Ovary (tissue), 9 donors: Measurements from ENCODE around the gene KLC1. TPM values are rescaled to one million over a fixed set of nuclear protein-coding genes. Genes with fewer than 3 reads are reported as not detected.

Experiments used
- DNase-seq, 5 donors: peaks; one replicate each; pipeline ENCODE4 v3.0.0-alpha.2; 2019 to 2020
- H3K27ac ChIP-seq, 2 donors: fragments of 200-600 bp; one replicate each; pipeline versions ENCODE4 v1.5.1 to v1.8.0; 2019 to 2022
- H3K27me3 ChIP-seq: fragments of 200-600 bp; one replicate; pipeline ENCODE4 v1.8.0; 2022
- H3K36me3 ChIP-seq: fragments of 200-600 bp; sonication (generic); one replicate; pipeline ENCODE4 v1.5.1; 2019
- H3K4me1 ChIP-seq: one replicate; pipeline ENCODE4 v1.8.1; 2013; ENCODE audit warnings: mild to moderate bottlenecking, moderate library complexity; ENCODE audit not compliant: insufficient read depth
- H3K4me3 ChIP-seq: fragments of 200-600 bp; sonication (generic); one replicate; pipeline ENCODE4 v1.5.1; 2017
- H3K9me3 ChIP-seq, 2 donors: fragments of 200-600 bp in 1 of 2; sonication (generic) in 1 of 2; one replicate each; pipeline versions ENCODE4 v1.5.1 to v1.8.1; 2013 to 2019; ENCODE audit warnings: mild to moderate bottlenecking in 1 of 2, moderate library complexity in 1 of 2
- EP300 ChIP-seq: sonication (generic); formaldehyde crosslinking; IDR thresholded peaks from one replicate; pipeline ENCODE4 v1.6.1; 2017; ENCODE audit warnings: antibody characterized with exemption
- POLR2A ChIP-seq: fragments of 450-650 bp; IDR thresholded peaks from one replicate; pipeline ENCODE4 v1.6.1; 2017; ENCODE audit warnings: antibody characterized with exemption, mild to moderate bottlenecking, moderate library complexity
- WGBS, 3 donors: extraction: QIAGEN DNeasy Blood & Tissue Kit in 1 of 3; methylation state at CpG; one replicate each; pipeline versions ENCODE4 v1.1.5 to v1.1.7; 2013 to 2017; 5-methylcytosine and 5-hydroxymethylcytosine counted together
- intact Hi-C, 4 donors: fragments of 100-400 bp; cut with DNase I; formaldehyde crosslinking; loops; one replicate each; pipeline versions ENCODE4 v1.11.0 to v1.15.1; 2022 to 2023
- polyA plus RNA-seq, 2 donors: library from polyadenylated mRNA; stranded (reverse); fragments of 200-250 nt in 1 of 2; fragments of 350-450 nt in 1 of 2; fragmentation: Illumina TruSeq in 1 of 2; extraction: RNeasy Lipid Tissue Mini Kit (QIAGEN cat#74804) in 1 of 2; gene quantifications; one replicate each; pipeline ENCODE4 v1.2.3, GENCODE V29; 2013 to 2014
- total RNA-seq, 7 donors: library from RNA; depleted of rRNA in 2 of 7; stranded (reverse); fragments of >200 nt in 2 of 7; fragmentation: NEBNext Ultra II Directional in 3 of 7; extraction: Animal tissue kit (Norgen Biotek cat#: 25700) in 3 of 7; gene quantifications; one replicate each; pipeline versions ENCODE4 v1.1.0 to v1.2.4, GENCODE V29; 2016 to 2023
- TF ChIP-seq, protein P1 (sequence below), 3 donors: fragments of 450-650 bp in 2 of 3; fragments of 200-600 bp in 1 of 3; IDR thresholded peaks; one replicate each; pipeline versions ENCODE4 v1.5.1 to v1.8.0; 2016 to 2022; ENCODE audit warnings: antibody characterized with exemption in 3 of 3, mild to moderate bottlenecking in 1 of 3
- donor health status: DM: no; HTN: no; CAD: no; lungs with moderate emphysema.
- donor health status: DM: no; HTN: no; CAD: no.
- donor health status: Bipolar disorder and iron deficiency.
- donor health status: DM: yes; HTN: yes; CAD: no.
- donor health status: DM: no; HTN: no; CAD: no.
- donor health status: DM: yes; HTN: yes; CAD: no.

KLC1 gene
- total and polyA plus RNA-seq, 9 donors = 80.0 to 191 (median 149) TPM

DNA sequence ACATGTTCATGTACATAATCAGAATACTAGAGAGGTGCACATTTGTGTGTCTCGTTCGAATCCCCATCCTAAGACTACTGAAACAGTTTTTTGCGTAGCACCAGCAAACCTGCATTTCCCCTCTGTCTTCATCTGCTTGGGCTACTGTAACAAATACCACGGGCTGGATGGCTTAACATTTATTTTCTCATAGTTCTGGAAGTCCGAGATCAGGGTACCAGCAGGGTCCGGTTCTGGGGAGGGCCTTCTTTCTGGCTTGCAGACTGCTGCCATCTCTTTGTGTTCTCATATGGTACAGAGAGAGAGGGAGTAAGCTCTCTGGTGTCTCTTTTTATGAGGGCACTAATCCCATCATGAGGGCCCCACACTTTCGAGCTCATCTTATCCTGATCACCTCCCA, 30.6 kb downstream of the KLC1 start:
- no peaks in the 10 kb centered on the region for H3K9me3 ChIP-seq
- TF ChIP-seq EP300 = no peak
- TF ChIP-seq, protein P1, sequence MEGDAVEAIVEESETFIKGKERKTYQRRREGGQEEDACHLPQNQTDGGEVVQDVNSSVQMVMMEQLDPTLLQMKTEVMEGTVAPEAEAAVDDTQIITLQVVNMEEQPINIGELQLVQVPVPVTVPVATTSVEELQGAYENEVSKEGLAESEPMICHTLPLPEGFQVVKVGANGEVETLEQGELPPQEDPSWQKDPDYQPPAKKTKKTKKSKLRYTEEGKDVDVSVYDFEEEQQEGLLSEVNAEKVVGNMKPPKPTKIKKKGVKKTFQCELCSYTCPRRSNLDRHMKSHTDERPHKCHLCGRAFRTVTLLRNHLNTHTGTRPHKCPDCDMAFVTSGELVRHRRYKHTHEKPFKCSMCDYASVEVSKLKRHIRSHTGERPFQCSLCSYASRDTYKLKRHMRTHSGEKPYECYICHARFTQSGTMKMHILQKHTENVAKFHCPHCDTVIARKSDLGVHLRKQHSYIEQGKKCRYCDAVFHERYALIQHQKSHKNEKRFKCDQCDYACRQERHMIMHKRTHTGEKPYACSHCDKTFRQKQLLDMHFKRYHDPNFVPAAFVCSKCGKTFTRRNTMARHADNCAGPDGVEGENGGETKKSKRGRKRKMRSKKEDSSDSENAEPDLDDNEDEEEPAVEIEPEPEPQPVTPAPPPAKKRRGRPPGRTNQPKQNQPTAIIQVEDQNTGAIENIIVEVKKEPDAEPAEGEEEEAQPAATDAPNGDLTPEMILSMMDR (IDR thresholded peaks at IDR 0.05) = no peak
- no peak for TF ChIP-seq POLR2A
- H3K4me3 ChIP-seq = no peak overlapping the region
- intact Hi-C loops = no loop called here
- no peaks in the 10 kb centered on the region for H3K27me3 ChIP-seq
- 81 to 98% (median 87%) methylated on average over 7 of the region's 7 CpGs for WGBS, 3 donors
- peaks cover 10% of the 10 kb centered on the region for H3K4me1 ChIP-seq
- H3K36me3 ChIP-seq = no peaks in the 10 kb centered on the region
- DNase-seq = no peak
- H3K27ac ChIP-seq = no peak overlapping the region

DNA sequence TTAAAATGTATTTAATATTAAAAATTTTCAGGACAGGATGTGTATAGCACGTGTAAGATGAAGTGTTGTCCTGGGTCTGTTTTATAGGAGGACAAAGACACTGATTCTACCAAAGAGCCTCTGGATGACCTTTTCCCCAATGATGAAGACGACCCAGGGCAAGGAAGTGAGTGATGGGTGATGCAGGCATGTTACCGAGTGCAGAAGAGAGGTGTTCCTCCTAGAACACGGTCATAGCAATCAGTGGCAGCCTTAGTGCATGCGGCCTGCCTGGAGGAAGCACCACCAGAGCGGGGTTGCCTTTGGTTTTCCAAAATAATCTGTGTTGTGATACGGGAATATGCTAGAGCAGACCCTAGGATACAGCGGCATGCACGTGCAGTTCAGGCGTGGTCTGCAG, 33.0 kb downstream of the KLC1 start:
- Histone ChIP-seq H3K4me3 (no peak overlapping the region), H3K27ac (no peak overlapping the region), H3K9me3 (no peaks in the 10 kb centered on the region), H3K36me3 (no peaks in the 10 kb centered on the region), H3K27me3 (no peaks in the 10 kb centered on the region), H3K4me1 (peaks cover 8% of the 10 kb centered on the region)
- intact Hi-C loops = no loop called here
- WGBS, 3 donors = 82 to 90% (median 87%) methylated on average over 10 of the region's 10 CpGs
- TF ChIP-seq POLR2A = no peak
- TF ChIP-seq, protein P1 (IDR thresholded peaks at IDR 0.05) = no peak
- TF ChIP-seq EP300 = no peak
- no peak for DNase-seq

DNA sequence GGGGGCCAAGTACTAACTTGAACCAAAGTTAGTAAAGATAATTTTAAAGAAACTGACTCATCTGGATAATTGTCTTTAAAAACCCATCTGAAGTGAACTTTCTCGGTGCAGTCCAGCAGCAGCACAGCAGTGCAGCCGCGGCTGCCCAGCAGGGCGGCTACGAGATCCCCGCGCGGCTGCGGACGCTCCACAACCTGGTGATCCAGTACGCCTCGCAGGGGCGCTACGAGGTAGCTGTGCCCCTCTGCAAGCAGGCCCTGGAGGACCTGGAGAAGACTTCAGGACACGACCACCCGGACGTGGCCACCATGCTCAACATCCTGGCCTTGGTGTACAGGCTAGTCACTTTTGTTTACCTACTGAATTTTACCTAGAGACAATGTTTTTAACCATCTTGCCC, 33.6 kb downstream of the KLC1 start:
- H3K9me3 ChIP-seq = no peaks in the 10 kb centered on the region
- TF ChIP-seq EP300 = no peak
- TF ChIP-seq POLR2A = no peak
- TF ChIP-seq, protein P1 (IDR thresholded peaks at IDR 0.05) = no peak
- H3K27me3 ChIP-seq = no peaks in the 10 kb centered on the region
- H3K27ac ChIP-seq = no peak overlapping the region
- H3K4me1 ChIP-seq = peaks cover 8% of the 10 kb centered on the region
- H3K36me3 ChIP-seq = no peaks in the 10 kb centered on the region
- no peak overlapping the region for H3K4me3 ChIP-seq
- DNase-seq = no peak
- 96% methylated on average over 17 of the region's 17 CpGs for WGBS, 3 donors
- intact Hi-C loops = no loop called here

DNA sequence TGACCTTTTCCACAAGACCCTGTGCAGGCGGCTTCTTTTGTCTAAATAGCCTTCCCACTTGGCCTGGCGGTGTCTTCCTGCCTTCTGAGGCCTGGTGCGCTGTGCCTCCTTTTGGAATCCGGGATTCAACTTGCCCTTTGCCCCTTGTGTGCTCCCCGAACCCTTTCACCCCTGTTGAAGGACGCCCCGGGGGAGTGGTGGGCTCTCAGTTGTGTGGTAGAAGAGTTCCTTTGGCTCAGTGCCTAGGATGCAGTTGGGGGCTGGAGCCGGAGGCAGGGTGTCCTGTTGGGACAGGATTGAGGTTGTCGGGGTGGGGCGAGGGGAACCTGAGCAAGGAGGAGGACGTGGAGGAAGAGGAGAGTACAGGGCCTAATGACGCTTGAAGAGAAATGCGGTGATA, 34.5 kb downstream of the KLC1 start:
- WGBS, 3 donors = 30 to 59% (median 32%) methylated on average over 13 of the region's 13 CpGs
- Histone ChIP-seq H3K27me3 (no peaks in the 10 kb centered on the region), H3K4me3 (no peak overlapping the region), H3K36me3 (no peaks in the 10 kb centered on the region), H3K27ac (peak overlapping the region in 1 of 2 donors; percentile 17), H3K9me3 (no peaks in the 10 kb centered on the region), H3K4me1 (peaks cover 8% of the 10 kb centered on the region)
- DNase-seq = no peak
- TF ChIP-seq, protein P1 (IDR thresholded peaks at IDR 0.05) = no peak
- no peak for TF ChIP-seq POLR2A
- TF ChIP-seq EP300 = no peak
- intact Hi-C loops = no loop called here

DNA sequence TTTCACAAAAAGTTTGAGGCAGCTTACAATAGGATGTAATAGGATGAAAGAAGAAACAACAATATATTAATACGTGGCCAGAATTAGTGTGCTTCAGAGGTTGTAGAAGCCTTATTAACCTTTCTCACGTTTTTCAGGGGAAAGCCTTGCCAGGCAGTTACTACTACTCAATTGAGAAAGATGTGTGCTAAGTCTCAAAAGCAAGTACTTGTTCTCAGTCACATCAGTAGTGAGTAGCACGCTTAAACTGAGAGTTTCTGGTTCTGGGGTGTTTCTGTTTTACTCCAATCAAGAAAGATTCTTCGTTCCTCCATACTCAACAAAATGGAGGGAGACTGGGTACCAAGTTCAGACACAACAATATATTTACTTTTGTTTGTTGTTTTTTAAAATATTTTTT, 38.7 kb downstream of the KLC1 start:
- no peak for DNase-seq
- Histone ChIP-seq H3K36me3 (no peaks in the 10 kb centered on the region), H3K9me3 (no peaks in the 10 kb centered on the region), H3K27me3 (no peaks in the 10 kb centered on the region), H3K27ac (no peak overlapping the region), H3K4me3 (no peak overlapping the region), H3K4me1 (peaks cover 8% of the 10 kb centered on the region)
- intact Hi-C loops = no loop called here
- WGBS, 3 donors = 82 to 89% (median 87%) methylated on average over 4 of the region's 4 CpGs
- no peak for TF ChIP-seq POLR2A
- no peak for TF ChIP-seq EP300
- TF ChIP-seq, protein P1 (IDR thresholded peaks at IDR 0.05) = no peak
